NB4 (cell line): ENCODE data around the gene SNRNP40.

Source experiments
- TF ChIP-seq, protein P1 (sequence below): IDR thresholded peaks from one replicate; pipeline ENCODE4 v1.5.1; 2012; ENCODE audit warnings: low read depth, low read length
- TF ChIP-seq, protein P2 (sequence below): IDR thresholded peaks from 2 replicates; pipeline ENCODE4 v1.6.1; 2011; ENCODE audit warnings: low read depth, low read length

DNA sequence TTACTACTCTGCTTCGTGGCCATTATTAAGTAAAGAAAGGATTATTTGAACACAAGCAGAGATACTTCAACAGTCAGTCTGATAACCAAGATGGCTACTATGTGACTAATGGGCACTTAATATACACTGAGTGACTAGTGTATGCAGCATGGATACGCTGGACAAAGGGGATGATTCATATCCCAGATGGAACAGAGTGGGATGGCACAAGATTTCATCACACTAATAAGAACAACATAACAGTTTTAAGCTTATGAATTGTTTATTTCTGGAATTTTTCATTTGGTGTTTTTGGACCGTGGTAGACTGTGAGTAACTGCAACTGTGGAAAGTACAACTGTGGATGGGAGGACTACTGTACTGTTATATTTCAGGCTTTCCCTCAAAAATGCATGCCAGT, 9.7 kb upstream of the SNRNP40 start:
- TF ChIP-seq, protein P1, sequence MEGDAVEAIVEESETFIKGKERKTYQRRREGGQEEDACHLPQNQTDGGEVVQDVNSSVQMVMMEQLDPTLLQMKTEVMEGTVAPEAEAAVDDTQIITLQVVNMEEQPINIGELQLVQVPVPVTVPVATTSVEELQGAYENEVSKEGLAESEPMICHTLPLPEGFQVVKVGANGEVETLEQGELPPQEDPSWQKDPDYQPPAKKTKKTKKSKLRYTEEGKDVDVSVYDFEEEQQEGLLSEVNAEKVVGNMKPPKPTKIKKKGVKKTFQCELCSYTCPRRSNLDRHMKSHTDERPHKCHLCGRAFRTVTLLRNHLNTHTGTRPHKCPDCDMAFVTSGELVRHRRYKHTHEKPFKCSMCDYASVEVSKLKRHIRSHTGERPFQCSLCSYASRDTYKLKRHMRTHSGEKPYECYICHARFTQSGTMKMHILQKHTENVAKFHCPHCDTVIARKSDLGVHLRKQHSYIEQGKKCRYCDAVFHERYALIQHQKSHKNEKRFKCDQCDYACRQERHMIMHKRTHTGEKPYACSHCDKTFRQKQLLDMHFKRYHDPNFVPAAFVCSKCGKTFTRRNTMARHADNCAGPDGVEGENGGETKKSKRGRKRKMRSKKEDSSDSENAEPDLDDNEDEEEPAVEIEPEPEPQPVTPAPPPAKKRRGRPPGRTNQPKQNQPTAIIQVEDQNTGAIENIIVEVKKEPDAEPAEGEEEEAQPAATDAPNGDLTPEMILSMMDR, result no peak
- TF ChIP-seq, protein P2, sequence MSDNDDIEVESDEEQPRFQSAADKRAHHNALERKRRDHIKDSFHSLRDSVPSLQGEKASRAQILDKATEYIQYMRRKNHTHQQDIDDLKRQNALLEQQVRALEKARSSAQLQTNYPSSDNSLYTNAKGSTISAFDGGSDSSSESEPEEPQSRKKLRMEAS, result no peak
